GM21515 (cell line): Measurements from ENCODE around the gene B3GNT9.
"Not testable (repeated sequence)": the region's sequence is repeated elsewhere in the genome, so short reads cannot be mapped to it uniquely, and the experiment has no call there.

Source experiments
- ATAC-seq: cut with Tn5 transposase; IDR thresholded peaks from one replicate; pipeline ENCODE4 v1.9.1; 2021; ENCODE audit not compliant: unreplicated experiment

Gene B3GNT9

GRCh38 chr16:67154578-67155294 is 3.9 kb upstream of the B3GNT9 start:
- no peak for ATAC-seq

- ATAC-seq, result no peak
Observed at GRCh38 chr16:67151431-67152097, 766 bp upstream of the B3GNT9 start.

GRCh38 chr16:67150047-67150832 is 558 bp downstream of the B3GNT9 start:
- ATAC-seq, result no peak

- ATAC-seq, result no peak
Observed at GRCh38 chr16:67149276-67150046, 1.3 kb downstream of the B3GNT9 start.

- no peak for ATAC-seq
Observed at GRCh38 chr16:67148656-67149275, 2.0 kb downstream of the B3GNT9 start.

GRCh38 chr16:67148221-67148620 is 2.6 kb downstream of the B3GNT9 start:
- ATAC-seq, result no peak

GRCh38 chr16:67147437-67148140 is 3.2 kb downstream of the B3GNT9 start:
- no peak for ATAC-seq

GRCh38 chr16:67146523-67147357 is 4.1 kb downstream of the B3GNT9 start:
- no peak for ATAC-seq

GRCh38 chr16:67145746-67146145 is 5.1 kb downstream of the B3GNT9 start:
- no peak for ATAC-seq

- ATAC-seq, result no peak
Observed at GRCh38 chr16:67144943-67145342, 5.9 kb downstream of the B3GNT9 start.

GRCh38 chr16:67142342-67142741 is 8.5 kb downstream of the B3GNT9 start:
- no peak for ATAC-seq

GRCh38 chr16:67141391-67141790 is 9.4 kb downstream of the B3GNT9 start:
- no peak for ATAC-seq

GRCh38 chr16:67137605-67138004 is 13.2 kb downstream of the B3GNT9 start:
- ATAC-seq, result no peak

- ATAC-seq, result no peak
Observed at GRCh38 chr16:67129422-67129821, 21.4 kb downstream of the B3GNT9 start.

- ATAC-seq, result no peak
Observed at GRCh38 chr16:67128887-67129286, 21.9 kb downstream of the B3GNT9 start.

- no peak for ATAC-seq
Observed at GRCh38 chr16:67128417-67128816, 22.4 kb downstream of the B3GNT9 start.

- not testable (repeated sequence) for ATAC-seq
Observed at GRCh38 chr16:67122799-67123198, 28.0 kb downstream of the B3GNT9 start.

GRCh38 chr16:67120025-67120424 is 30.8 kb downstream of the B3GNT9 start:
- ATAC-seq, result no peak

GRCh38 chr16:67117716-67118115 is 33.1 kb downstream of the B3GNT9 start:
- ATAC-seq, result no peak
